HepG2 (cell line): Measurements from ENCODE around the gene CD209. TPM values are rescaled to one million over a fixed set of nuclear protein-coding genes. Genes with fewer than 3 reads are reported as not detected.

ENCODE experiments used
- ATAC-seq: fragments of 200-7000 bp; cut with Tn5 transposase; 3 replicates; pipeline ENCODE4 v1.9.1; 2020; ENCODE audit warnings: mild to moderate bottlenecking, moderate library complexity
- BruUV-seq: library from RNA; stranded (reverse); fragments of 400-500 nt; replicated peaks from 2 replicates; lab custom pipeline; 2021; lab: Mats Ljungman, UMichigan
- CTCF ChIA-PET: fragments of 300-600 bp; formaldehyde crosslinking; extraction: SDS; loops from one replicate; lab custom pipeline; 2021; ENCODE audit warnings: low total read pairs, inconsistent platforms, low intra/inter-chr PET ratio; lab: Yijun Ruan, JAX
- POLR2A ChIA-PET: fragments of 350-600 bp; sonication (Branson Sonifier 250); formaldehyde crosslinking; loops from one replicate; lab custom pipeline; 2020; ENCODE audit warnings: antibody characterized with exemption, inconsistent platforms; lab: Yijun Ruan, JAX
- DNase-seq: peaks from one replicate; pipeline ENCODE4 v3.0.0-alpha.2; 2015; ENCODE audit warnings: low spot score
- FAIRE-seq: peaks from 3 replicates; lab custom pipeline; 2011; peaks lifted over from hg19 to GRCh38; lab: Jason Lieb, UNC
- H2AFZ ChIP-seq: one replicate; pipeline ENCODE4 v1.6.1; 2011; ENCODE audit warnings: low read length, inconsistent platforms
- H3K27ac ChIP-seq: fragments of 300-600 bp; 3 replicates; pipeline ENCODE4 v1.8.0; 2011; ENCODE audit warnings: mixed run types, mild to moderate bottlenecking, mixed read lengths, low read length, inconsistent platforms; ENCODE audit not compliant: insufficient read depth; ENCODE audit errors: extremely low read length
- H3K27me3 ChIP-seq, 2 experiments: fragments of 200-600 bp in 1 of 2; 2 replicates in 1 of 2; 3 replicates in 1 of 2; pipeline versions ENCODE4 v1.6.0 to v1.8.0; 2011; ENCODE audit warnings: low read length in 2 of 2, mild to moderate bottlenecking in 2 of 2, moderate library complexity in 2 of 2, inconsistent platforms in 1 of 2; ENCODE audit not compliant: insufficient read depth in 2 of 2, control insufficient read depth in 1 of 2
- H3K36me3 ChIP-seq, 2 experiments: fragments of 200-600 bp in 1 of 2; replicated peaks in 1 of 2; 2 replicates in 1 of 2; 3 replicates in 1 of 2; pipeline versions ENCODE4 v1.5.1 to v1.8.0; 2011; ENCODE audit warnings: low read length in 2 of 2, inconsistent platforms in 1 of 2; ENCODE audit not compliant: insufficient read depth in 2 of 2, control insufficient read depth in 1 of 2
- H3K4me1 ChIP-seq: 2 replicates; pipeline ENCODE4 v1.5.1; 2012; ENCODE audit warnings: low read length, inconsistent platforms; ENCODE audit not compliant: insufficient read depth
- H3K4me2 ChIP-seq: 2 replicates; pipeline ENCODE4 v1.6.0; 2011; ENCODE audit warnings: low read depth, low read length, inconsistent platforms
- H3K4me3 ChIP-seq, 3 experiments: fragments of 200-600 bp in 1 of 3; sonication (generic), shearing (Covaris generic) in 1 of 3; replicated peaks in 1 of 3; 2 replicates each; pipeline ENCODE4 v1.5.1; 2011 to 2016; ENCODE audit warnings: low read length in 3 of 3, inconsistent platforms in 2 of 3, low read depth in 2 of 3, mild to moderate bottlenecking in 2 of 3, control low read depth in 1 of 3, mixed read lengths in 1 of 3; ENCODE audit not compliant: insufficient read depth in 1 of 3
- H3K79me2 ChIP-seq: one replicate; pipeline ENCODE4 v1.6.1; 2011; ENCODE audit warnings: low read length, inconsistent platforms; ENCODE audit not compliant: insufficient read depth
- H3K9ac ChIP-seq: 2 replicates; pipeline ENCODE4 v1.6.0; 2011; ENCODE audit warnings: mild to moderate bottlenecking, low read depth, low read length, inconsistent platforms; ENCODE audit not compliant: insufficient read depth
- H3K9me3 ChIP-seq: 2 replicates; pipeline ENCODE4 v1.5.1; 2012; ENCODE audit warnings: mild to moderate bottlenecking, low read length
- H4K20me1 ChIP-seq: 2 replicates; pipeline ENCODE4 v1.6.0; 2011; ENCODE audit warnings: inconsistent platforms, mild to moderate bottlenecking, low read length, moderate library complexity; ENCODE audit not compliant: insufficient read depth
- FOXM1 ChIP-seq: sonication (generic); formaldehyde crosslinking; IDR thresholded peaks from 2 replicates; pipeline ENCODE4 v1.5.0; 2020; ENCODE audit warnings: missing genetic modification reagents
- IRX3 ChIP-seq: sonication (generic); formaldehyde crosslinking; IDR thresholded peaks from 2 replicates; pipeline ENCODE4 v1.8.1; 2023; ENCODE audit warnings: mild to moderate bottlenecking, low read depth, missing genetic modification reagents, borderline replicate concordance
- MED8 ChIP-seq: sonication (generic); formaldehyde crosslinking; IDR thresholded peaks from 2 replicates; pipeline ENCODE4 v1.8.1; 2023; ENCODE audit warnings: mild to moderate bottlenecking, missing genetic modification reagents; ENCODE audit not compliant: insufficient replicate concordance
- ZNF709 ChIP-seq: sonication (generic); formaldehyde crosslinking; IDR thresholded peaks from 2 replicates; pipeline ENCODE4 v1.5.0; 2020; ENCODE audit warnings: mild to moderate bottlenecking, missing genetic modification reagents
- WGBS: methylation state at CpG from one replicate; pipeline ENCODE4 v1.1.6; 2017; ENCODE audit warnings: low lambda C conversion rate; 5-methylcytosine and 5-hydroxymethylcytosine counted together
- in situ Hi-C: cut with HindIII; loops from 2 replicates; pipeline ENCODE4 v1.10.0; 2017; ENCODE audit warnings: low pct_unique_long_range_greater_than_20kb; ENCODE audit not compliant: extremely low pct_ligation_motif_present
- intact Hi-C: fragments of 100-400 bp; cut with micrococcal nuclease; formaldehyde crosslinking; loops from one replicate; pipeline ENCODE4 v1.10.0; 2022; ENCODE audit not compliant: unreplicated experiment
- polyA plus RNA-seq, 8 experiments: library from polyadenylated mRNA; depleted of rRNA in 3 of 8; stranded (reverse) in 7 of 8; unstranded in 1 of 8; fragments of >200 nt; fragmentation: Illumina TruSeq in 4 of 8; extraction: Trizol in 4 of 8; gene quantifications; 2 replicates each; pipeline versions ENCODE4 v1.2.1 to v1.2.3, GENCODE V29; 2011 to 2016; ENCODE audit warnings: low read depth in 4 of 8, missing spikeins in 1 of 8, mixed read lengths in 1 of 8; ENCODE audit not compliant: insufficient read depth in 1 of 8
- total RNA-seq, 5 experiments: library from RNA; depleted of rRNA; stranded (reverse); fragments of >200 nt; fragmentation: Illumina TruSeq; extraction: Trizol; gene quantifications; 2 replicates each; pipeline ENCODE4 v1.2.3, GENCODE V29; 2016; ENCODE audit warnings: low read depth in 1 of 5
- TF ChIP-seq, protein P1 (sequence below): sonication (generic); formaldehyde crosslinking; IDR thresholded peaks from 2 replicates; pipeline ENCODE4 v1.9.0; 2021; ENCODE audit warnings: mild to moderate bottlenecking, missing genetic modification reagents

Gene CD209
- total and polyA plus RNA-seq, 2 of the 13 experiments (the other 11 are each of a cell fraction or from before 2014, with no cell fraction given), result not detected

DNA sequence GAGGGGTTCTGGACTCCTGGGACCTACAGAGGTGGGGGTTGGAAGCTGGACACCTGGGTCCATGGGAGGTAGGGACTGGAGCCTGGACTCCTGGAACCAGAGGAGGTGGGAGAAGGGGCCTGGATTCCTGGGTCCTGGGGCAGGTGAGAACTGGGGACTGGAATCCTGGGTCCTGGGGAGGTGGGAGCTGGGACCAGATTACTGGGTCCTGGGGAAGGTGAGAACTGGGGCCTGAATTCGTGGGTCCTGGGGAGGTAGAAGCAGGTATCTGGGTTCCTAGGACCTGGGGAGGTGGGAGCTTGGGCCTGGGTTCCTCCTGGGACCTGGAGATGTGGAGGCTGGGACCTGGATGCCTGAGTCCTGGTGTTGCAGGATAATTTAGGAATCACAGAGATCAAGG lies 16.4 kb upstream of the CD209 start:
- H3K4me3 ChIP-seq, result no peak overlapping the region
- POLR2A ChIA-PET, result no interaction called here
- no peaks in the 10 kb centered on the region for H3K79me2 ChIP-seq
- in situ Hi-C loops, result no loop called here
- no peaks in the 10 kb centered on the region for H4K20me1 ChIP-seq
- H3K4me2 ChIP-seq, result no peak overlapping the region
- H3K27me3 ChIP-seq, result peaks cover 2 to 9% of the 10 kb centered on the region in 2 experiments; a peak in 2 of 5 replicates
- no peak for DNase-seq
- intact Hi-C loops, result no loop called here
- WGBS, result 0% methylated on average over 1 of the region's 1 CpG
- no peak overlapping the region for H2AFZ ChIP-seq
- H3K27ac ChIP-seq, result no peak overlapping the region
- CTCF ChIA-PET, result no interaction called here
- TF ChIP-seq FOXM1, result no peak
- TF ChIP-seq IRX3, result no peak
- no peak for TF ChIP-seq ZNF709 (CRISPR knock-in tag)
- TF ChIP-seq MED8 (CRISPR knock-in tag), result no peak
- TF ChIP-seq, protein P1, sequence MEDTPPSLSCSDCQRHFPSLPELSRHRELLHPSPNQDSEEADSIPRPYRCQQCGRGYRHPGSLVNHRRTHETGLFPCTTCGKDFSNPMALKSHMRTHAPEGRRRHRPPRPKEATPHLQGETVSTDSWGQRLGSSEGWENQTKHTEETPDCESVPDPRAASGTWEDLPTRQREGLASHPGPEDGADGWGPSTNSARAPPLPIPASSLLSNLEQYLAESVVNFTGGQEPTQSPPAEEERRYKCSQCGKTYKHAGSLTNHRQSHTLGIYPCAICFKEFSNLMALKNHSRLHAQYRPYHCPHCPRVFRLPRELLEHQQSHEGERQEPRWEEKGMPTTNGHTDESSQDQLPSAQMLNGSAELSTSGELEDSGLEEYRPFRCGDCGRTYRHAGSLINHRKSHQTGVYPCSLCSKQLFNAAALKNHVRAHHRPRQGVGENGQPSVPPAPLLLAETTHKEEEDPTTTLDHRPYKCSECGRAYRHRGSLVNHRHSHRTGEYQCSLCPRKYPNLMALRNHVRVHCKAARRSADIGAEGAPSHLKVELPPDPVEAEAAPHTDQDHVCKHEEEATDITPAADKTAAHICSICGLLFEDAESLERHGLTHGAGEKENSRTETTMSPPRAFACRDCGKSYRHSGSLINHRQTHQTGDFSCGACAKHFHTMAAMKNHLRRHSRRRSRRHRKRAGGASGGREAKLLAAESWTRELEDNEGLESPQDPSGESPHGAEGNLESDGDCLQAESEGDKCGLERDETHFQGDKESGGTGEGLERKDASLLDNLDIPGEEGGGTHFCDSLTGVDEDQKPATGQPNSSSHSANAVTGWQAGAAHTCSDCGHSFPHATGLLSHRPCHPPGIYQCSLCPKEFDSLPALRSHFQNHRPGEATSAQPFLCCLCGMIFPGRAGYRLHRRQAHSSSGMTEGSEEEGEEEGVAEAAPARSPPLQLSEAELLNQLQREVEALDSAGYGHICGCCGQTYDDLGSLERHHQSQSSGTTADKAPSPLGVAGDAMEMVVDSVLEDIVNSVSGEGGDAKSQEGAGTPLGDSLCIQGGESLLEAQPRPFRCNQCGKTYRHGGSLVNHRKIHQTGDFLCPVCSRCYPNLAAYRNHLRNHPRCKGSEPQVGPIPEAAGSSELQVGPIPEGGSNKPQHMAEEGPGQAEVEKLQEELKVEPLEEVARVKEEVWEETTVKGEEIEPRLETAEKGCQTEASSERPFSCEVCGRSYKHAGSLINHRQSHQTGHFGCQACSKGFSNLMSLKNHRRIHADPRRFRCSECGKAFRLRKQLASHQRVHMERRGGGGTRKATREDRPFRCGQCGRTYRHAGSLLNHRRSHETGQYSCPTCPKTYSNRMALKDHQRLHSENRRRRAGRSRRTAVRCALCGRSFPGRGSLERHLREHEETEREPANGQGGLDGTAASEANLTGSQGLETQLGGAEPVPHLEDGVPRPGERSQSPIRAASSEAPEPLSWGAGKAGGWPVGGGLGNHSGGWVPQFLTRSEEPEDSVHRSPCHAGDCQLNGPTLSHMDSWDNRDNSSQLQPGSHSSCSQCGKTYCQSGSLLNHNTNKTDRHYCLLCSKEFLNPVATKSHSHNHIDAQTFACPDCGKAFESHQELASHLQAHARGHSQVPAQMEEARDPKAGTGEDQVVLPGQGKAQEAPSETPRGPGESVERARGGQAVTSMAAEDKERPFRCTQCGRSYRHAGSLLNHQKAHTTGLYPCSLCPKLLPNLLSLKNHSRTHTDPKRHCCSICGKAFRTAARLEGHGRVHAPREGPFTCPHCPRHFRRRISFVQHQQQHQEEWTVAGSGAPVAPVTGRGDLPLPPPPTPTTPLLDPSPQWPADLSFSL (CRISPR knock-in tag), result no peak
- TF ChIP-seq, all 625 proteins: peak for 0
- Histone ChIP-seq H3K4me1 (no peaks in the 10 kb centered on the region), H3K9ac (no peak overlapping the region), H3K9me3 (peaks cover 14% of the 10 kb centered on the region), H3K36me3 (no peaks in the 10 kb centered on the region)
- ATAC-seq, result no peak
- no peak for FAIRE-seq
- BruUV-seq, result no TSS peak
